RWPE2 (cell line): ENCODE results near the gene SPATA20.

Experiments
- ATAC-seq: fragments of 200-7000 bp; cut with Tn5 transposase; 3 replicates; pipeline ENCODE4 v1.9.1; 2021; ENCODE audit warnings: low read depth
- DNase-seq: peaks from one replicate; pipeline ENCODE4 v3.0.0-alpha.2; 2020; ENCODE audit warnings: low spot score
- H3K27ac ChIP-seq: fragments of 450-650 bp; 2 replicates; pipeline ENCODE4 v1.5.1; 2017; ENCODE audit warnings: mild to moderate bottlenecking; ENCODE audit not compliant: poor library complexity, severe bottlenecking
- H3K27me3 ChIP-seq: fragments of 250-450 bp; sonication (Bioruptor Pico); 2 replicates; pipeline ENCODE4 v1.5.1; 2021; ENCODE audit warnings: mild to moderate bottlenecking, moderate library complexity; ENCODE audit not compliant: insufficient read depth, poor library complexity, severe bottlenecking
- H3K36me3 ChIP-seq: fragments of 250-450 bp; sonication (Bioruptor Pico); 2 replicates; pipeline ENCODE4 v1.5.1; 2020; ENCODE audit warnings: low read depth, mild to moderate bottlenecking, moderate library complexity
- H3K4me1 ChIP-seq: fragments of 250-450 bp; sonication (Bioruptor Pico); 2 replicates; pipeline ENCODE4 v1.5.1; 2021; ENCODE audit warnings: mild to moderate bottlenecking, moderate library complexity; ENCODE audit not compliant: insufficient read depth, poor library complexity, severe bottlenecking
- H3K4me3 ChIP-seq: fragments of 250-450 bp; sonication (Bioruptor Pico); 2 replicates; pipeline ENCODE4 v1.5.1; 2021; ENCODE audit warnings: mild to moderate bottlenecking, moderate library complexity; ENCODE audit not compliant: severe bottlenecking
- H3K9me3 ChIP-seq: fragments of 250-450 bp; sonication (Bioruptor Pico); 2 replicates; pipeline ENCODE4 v1.5.1; 2021; ENCODE audit warnings: mild to moderate bottlenecking, moderate library complexity; ENCODE audit not compliant: severe bottlenecking
- TF ChIP-seq, protein P1 (sequence below): fragments of 450-650 bp; IDR thresholded peaks from one replicate; pipeline ENCODE4 v1.5.1; 2017; ENCODE audit warnings: mild to moderate bottlenecking, moderate library complexity; ENCODE audit not compliant: poor library complexity, severe bottlenecking

Gene SPATA20

DNA sequence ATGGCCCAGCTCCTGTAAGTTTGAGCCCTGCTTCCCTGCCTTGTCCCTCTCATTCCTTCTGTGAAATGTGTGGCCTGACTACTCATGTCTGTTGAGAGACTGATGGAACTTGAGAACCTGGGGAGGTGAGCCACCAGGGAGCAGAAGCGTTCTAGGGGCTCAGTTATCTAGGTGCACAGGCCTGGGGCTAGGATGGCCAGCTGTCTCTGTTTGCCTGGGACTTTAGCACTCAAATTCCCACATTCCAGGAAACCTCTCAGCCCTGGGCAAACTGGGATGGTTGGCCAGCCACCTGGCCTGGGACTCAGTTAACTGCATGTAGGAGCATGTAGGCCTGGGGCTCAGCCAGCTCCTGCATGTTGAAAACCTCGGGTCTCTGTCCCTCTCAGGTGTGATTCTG is 23.8 kb upstream of the SPATA20 start:
- H3K27ac ChIP-seq, result peak overlapping the region; percentile 69
- no peaks in the 10 kb centered on the region for H3K36me3 ChIP-seq
- TF ChIP-seq, protein P1, sequence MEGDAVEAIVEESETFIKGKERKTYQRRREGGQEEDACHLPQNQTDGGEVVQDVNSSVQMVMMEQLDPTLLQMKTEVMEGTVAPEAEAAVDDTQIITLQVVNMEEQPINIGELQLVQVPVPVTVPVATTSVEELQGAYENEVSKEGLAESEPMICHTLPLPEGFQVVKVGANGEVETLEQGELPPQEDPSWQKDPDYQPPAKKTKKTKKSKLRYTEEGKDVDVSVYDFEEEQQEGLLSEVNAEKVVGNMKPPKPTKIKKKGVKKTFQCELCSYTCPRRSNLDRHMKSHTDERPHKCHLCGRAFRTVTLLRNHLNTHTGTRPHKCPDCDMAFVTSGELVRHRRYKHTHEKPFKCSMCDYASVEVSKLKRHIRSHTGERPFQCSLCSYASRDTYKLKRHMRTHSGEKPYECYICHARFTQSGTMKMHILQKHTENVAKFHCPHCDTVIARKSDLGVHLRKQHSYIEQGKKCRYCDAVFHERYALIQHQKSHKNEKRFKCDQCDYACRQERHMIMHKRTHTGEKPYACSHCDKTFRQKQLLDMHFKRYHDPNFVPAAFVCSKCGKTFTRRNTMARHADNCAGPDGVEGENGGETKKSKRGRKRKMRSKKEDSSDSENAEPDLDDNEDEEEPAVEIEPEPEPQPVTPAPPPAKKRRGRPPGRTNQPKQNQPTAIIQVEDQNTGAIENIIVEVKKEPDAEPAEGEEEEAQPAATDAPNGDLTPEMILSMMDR, result peak; percentile 41
- no peaks in the 10 kb centered on the region for H3K9me3 ChIP-seq
- H3K4me1 ChIP-seq, result peaks cover 25% of the 10 kb centered on the region
- no peaks in the 10 kb centered on the region for H3K27me3 ChIP-seq
- no peak for DNase-seq
- ATAC-seq, result peak; percentile 73
- no peak overlapping the region for H3K4me3 ChIP-seq

DNA sequence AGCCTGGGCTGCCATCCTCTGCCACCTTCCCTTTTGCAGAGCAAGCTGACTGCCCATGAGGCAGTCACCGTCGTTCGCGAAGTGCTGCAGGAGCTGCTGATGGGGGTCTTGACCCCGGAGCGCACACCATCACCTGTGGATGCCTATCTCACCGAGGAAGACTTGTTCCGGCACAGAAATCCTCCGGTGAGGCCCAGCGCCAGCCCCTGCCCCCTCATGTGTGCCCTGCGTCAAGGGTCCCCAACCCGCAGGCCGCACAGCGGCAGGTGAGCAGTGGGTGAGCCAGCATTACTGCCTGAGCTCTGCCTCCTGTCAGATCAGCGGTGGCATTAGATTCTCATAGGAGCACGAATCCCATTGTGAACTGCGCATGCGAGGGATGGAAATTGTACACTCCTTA is 22.1 kb upstream of the SPATA20 start:
- Histone ChIP-seq H3K27me3 (no peaks in the 10 kb centered on the region), H3K4me3 (no peak overlapping the region), H3K36me3 (no peaks in the 10 kb centered on the region), H3K9me3 (no peaks in the 10 kb centered on the region), H3K27ac (no peak overlapping the region), H3K4me1 (peaks cover 17% of the 10 kb centered on the region)
- TF ChIP-seq, protein P1, result no peak
- no peak for DNase-seq
- no peak for ATAC-seq

DNA sequence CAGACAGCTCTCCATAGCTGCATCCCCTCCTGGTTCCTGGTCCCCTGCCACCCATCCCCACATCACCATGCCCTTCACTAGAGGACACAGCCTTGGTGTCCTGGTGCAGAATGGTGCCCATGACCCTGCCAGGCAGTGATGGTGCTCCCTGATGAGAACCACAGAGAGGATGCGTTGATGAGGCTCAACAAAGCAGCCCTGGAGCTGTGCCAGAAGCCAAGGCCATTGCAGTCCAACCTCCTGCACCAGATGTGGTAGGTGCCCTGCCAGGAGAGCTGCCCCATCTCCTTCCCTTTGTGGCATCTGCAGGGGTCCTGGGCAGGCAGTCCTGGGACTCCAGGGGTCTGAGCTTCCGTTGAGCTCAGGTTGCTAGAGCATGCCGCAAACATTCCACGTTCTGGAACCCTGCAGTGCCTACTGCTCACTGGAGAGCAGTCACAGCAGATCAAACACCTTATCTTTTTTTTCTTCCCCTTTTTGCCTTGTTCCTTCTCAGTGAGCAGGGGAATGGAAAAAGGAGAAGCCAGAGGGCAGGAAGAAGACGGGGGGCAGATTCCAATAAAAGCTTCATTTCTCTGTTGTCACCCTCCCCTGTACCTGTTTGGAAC is 19.7 kb upstream of the SPATA20 start:
- TF ChIP-seq, protein P1, result no peak
- H3K27me3 ChIP-seq, result no peaks in the 10 kb centered on the region
- H3K4me3 ChIP-seq, result no peak overlapping the region
- DNase-seq (no peak), ATAC-seq (no peak)
- H3K4me1 ChIP-seq, result peaks cover 18% of the 10 kb centered on the region
- H3K36me3 ChIP-seq, result no peaks in the 10 kb centered on the region
- H3K9me3 ChIP-seq, result no peaks in the 10 kb centered on the region
- H3K27ac ChIP-seq, result no peak overlapping the region

DNA sequence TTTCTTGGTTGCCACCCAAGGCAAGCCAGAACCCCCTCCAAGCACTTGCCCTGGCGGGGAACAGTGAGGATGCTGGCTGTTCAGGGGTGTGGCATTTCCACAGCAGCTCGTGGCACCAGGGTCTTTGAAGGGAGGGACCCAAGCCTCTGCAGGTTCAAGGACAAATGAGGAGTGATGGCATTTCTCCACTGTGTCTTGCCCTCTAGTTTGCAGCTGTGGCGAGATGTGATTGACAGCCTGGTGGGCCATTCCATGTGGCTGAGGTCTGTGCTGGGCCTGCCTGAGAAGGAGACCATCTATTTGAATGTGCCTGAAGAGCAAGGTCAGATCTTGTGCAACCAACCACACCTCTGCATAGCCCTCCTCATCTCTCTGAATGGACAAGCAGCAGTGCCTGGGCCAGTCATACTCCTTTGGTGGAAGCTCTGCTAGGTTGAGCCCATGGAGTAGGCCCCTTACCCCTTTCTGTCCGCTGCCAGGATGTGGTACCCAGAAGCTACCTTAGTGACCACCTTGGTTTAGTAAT is 19.0 kb upstream of the SPATA20 start:
- Histone ChIP-seq H3K4me1 (peaks cover 15% of the 10 kb centered on the region), H3K36me3 (no peaks in the 10 kb centered on the region), H3K27ac (no peak overlapping the region), H3K27me3 (no peaks in the 10 kb centered on the region), H3K9me3 (no peaks in the 10 kb centered on the region), H3K4me3 (no peak overlapping the region)
- ATAC-seq (no peak), DNase-seq (no peak)
- TF ChIP-seq, protein P1, result no peak

DNA sequence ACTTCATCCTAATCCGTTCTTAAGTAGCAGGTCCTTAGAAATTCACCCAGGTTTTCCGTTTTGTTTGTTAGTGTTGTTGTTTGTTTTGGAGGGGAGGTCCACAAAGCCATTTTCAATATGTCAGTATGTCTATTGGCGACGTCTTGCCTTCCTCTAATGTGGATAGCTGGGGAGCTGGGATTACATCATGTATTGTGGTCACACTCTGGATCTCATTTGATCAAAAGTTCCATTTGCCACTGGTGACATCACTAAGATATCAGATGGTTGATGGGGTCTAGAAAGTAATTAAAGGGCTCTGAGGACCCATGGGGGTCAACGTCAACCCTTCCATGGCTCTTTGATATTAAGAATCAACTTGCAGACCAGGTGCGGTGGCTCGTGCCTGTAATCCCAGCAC is 17.1 kb upstream of the SPATA20 start:
- TF ChIP-seq, protein P1, result no peak
- ATAC-seq (no peak), DNase-seq (no peak)
- Histone ChIP-seq H3K4me1 (peaks cover 11% of the 10 kb centered on the region), H3K27me3 (no peaks in the 10 kb centered on the region), H3K9me3 (no peaks in the 10 kb centered on the region), H3K4me3 (no peak overlapping the region), H3K27ac (no peak overlapping the region), H3K36me3 (no peaks in the 10 kb centered on the region)
